Measurements from ENCODE around the gene STK11IP. TPM values are rescaled to one million over a fixed set of nuclear protein-coding genes. Genes with fewer than 3 reads are reported as not detected.

Gene STK11IP
- total RNA-seq, 2 donors from 2014 or later = 35.8 to 40.6 TPM

GRCh38 chr2:219633276-219634065 lies 35.8 kb downstream of the STK11IP start:
- H3K9me3 ChIP-seq (ENCODE audit: control insufficient read depth, low read length, poor library complexity, severe bottlenecking) = no peaks in the 10 kb centered on the region
- ATAC-seq = no peak
- no peak for DNase-seq
- Mint-ChIP-seq H3K4me3 (no peak overlapping the region), H3K36me3 (ENCODE audit: low read depth) (peaks cover 3% of the 10 kb centered on the region), H3K4me1 (no peaks in the 10 kb centered on the region), H3K27ac (no peak overlapping the region), H3K27me3 (peaks cover 59% of the 10 kb centered on the region)

GRCh38 chr2:219634171-219634940 lies 36.7 kb downstream of the STK11IP start:
- Mint-ChIP-seq H3K27me3 (peaks cover 61% of the 10 kb centered on the region), H3K27ac (no peak overlapping the region), H3K4me3 (no peak overlapping the region), H3K36me3 (ENCODE audit: low read depth) (peaks cover 3% of the 10 kb centered on the region), H3K4me1 (no peaks in the 10 kb centered on the region)
- no peaks in the 10 kb centered on the region for H3K9me3 ChIP-seq (ENCODE audit: control insufficient read depth, low read length, poor library complexity, severe bottlenecking)
- DNase-seq = no peak
- ATAC-seq = no peak

- H3K27me3 Mint-ChIP-seq = peaks cover 62% of the 10 kb centered on the region
- H3K9me3 ChIP-seq (ENCODE audit: control insufficient read depth, low read length, poor library complexity, severe bottlenecking) = no peaks in the 10 kb centered on the region
- no peak for ATAC-seq
- no peak overlapping the region for H3K27ac Mint-ChIP-seq
- no peak for DNase-seq
- H3K4me1 Mint-ChIP-seq = no peaks in the 10 kb centered on the region
- no peak overlapping the region for H3K4me3 Mint-ChIP-seq
- peaks cover 3% of the 10 kb centered on the region for H3K36me3 Mint-ChIP-seq (ENCODE audit: low read depth)
Observed at GRCh38 chr2:219634951-219635751, 37.5 kb downstream of the STK11IP start.

- H3K9me3 ChIP-seq (ENCODE audit: control insufficient read depth, low read length, poor library complexity, severe bottlenecking) = no peaks in the 10 kb centered on the region
- Mint-ChIP-seq H3K4me1 (no peaks in the 10 kb centered on the region), H3K36me3 (ENCODE audit: low read depth) (peaks cover 3% of the 10 kb centered on the region), H3K27ac (no peak overlapping the region), H3K4me3 (no peak overlapping the region), H3K27me3 (peaks cover 71% of the 10 kb centered on the region)
- ATAC-seq (no peak), DNase-seq (no peak)
Observed at GRCh38 chr2:219636144-219636915, 38.7 kb downstream of the STK11IP start.

- no peak overlapping the region for H3K4me3 Mint-ChIP-seq
- no peaks in the 10 kb centered on the region for H3K9me3 ChIP-seq (ENCODE audit: control insufficient read depth, low read length, poor library complexity, severe bottlenecking)
- DNase-seq (no peak), ATAC-seq (no peak)
- H3K36me3 Mint-ChIP-seq (ENCODE audit: low read depth) = peaks cover 3% of the 10 kb centered on the region
- peaks cover 71% of the 10 kb centered on the region for H3K27me3 Mint-ChIP-seq
- H3K27ac Mint-ChIP-seq = no peak overlapping the region
- no peaks in the 10 kb centered on the region for H3K4me1 Mint-ChIP-seq
Observed at GRCh38 chr2:219636941-219637841, 39.5 kb downstream of the STK11IP start.

- no peak for ATAC-seq
Observed at GRCh38 chr2:219637842-219638185, 40.2 kb downstream of the STK11IP start.

GRCh38 chr2:219638217-219638947 lies 40.7 kb downstream of the STK11IP start:
- peaks cover 3% of the 10 kb centered on the region for H3K36me3 Mint-ChIP-seq (ENCODE audit: low read depth)
- ATAC-seq = no peak
- no peak for DNase-seq
- H3K9me3 ChIP-seq (ENCODE audit: control insufficient read depth, low read length, poor library complexity, severe bottlenecking) = no peaks in the 10 kb centered on the region
- no peak overlapping the region for H3K27ac Mint-ChIP-seq
- H3K27me3 Mint-ChIP-seq = peaks cover 71% of the 10 kb centered on the region
- H3K4me3 Mint-ChIP-seq = no peak overlapping the region
- H3K4me1 Mint-ChIP-seq = peaks cover 6% of the 10 kb centered on the region

More at GRCh38 chr2:219637842-219638185, 40.2 kb downstream of the STK11IP start:
- peaks cover 6% of the 10 kb centered on the region for H3K4me1 Mint-ChIP-seq
- peaks cover 3% of the 10 kb centered on the region for H3K36me3 Mint-ChIP-seq (ENCODE audit: low read depth)
- H3K27ac Mint-ChIP-seq = no peak overlapping the region
- H3K27me3 Mint-ChIP-seq = peaks cover 70% of the 10 kb centered on the region
- DNase-seq = no peak
- no peaks in the 10 kb centered on the region for H3K9me3 ChIP-seq (ENCODE audit: control insufficient read depth, low read length, poor library complexity, severe bottlenecking)
- H3K4me3 Mint-ChIP-seq = no peak overlapping the region

GRCh38 chr2:219638948-219639755 lies 41.5 kb downstream of the STK11IP start:
- no peaks in the 10 kb centered on the region for H3K9me3 ChIP-seq (ENCODE audit: control insufficient read depth, low read length, poor library complexity, severe bottlenecking)
- H3K27ac Mint-ChIP-seq = no peak overlapping the region
- peaks cover 3% of the 10 kb centered on the region for H3K36me3 Mint-ChIP-seq (ENCODE audit: low read depth)
- peaks cover 6% of the 10 kb centered on the region for H3K4me1 Mint-ChIP-seq
- ATAC-seq (no peak), DNase-seq (no peak)
- H3K4me3 Mint-ChIP-seq = no peak overlapping the region
- peaks cover 71% of the 10 kb centered on the region for H3K27me3 Mint-ChIP-seq

GRCh38 chr2:219641390-219642068 lies 43.9 kb downstream of the STK11IP start:
- peaks cover 81% of the 10 kb centered on the region for H3K27me3 Mint-ChIP-seq
- H3K9me3 ChIP-seq (ENCODE audit: control insufficient read depth, low read length, poor library complexity, severe bottlenecking) = no peaks in the 10 kb centered on the region

GRCh38 chr2:219642069-219642454 lies 44.4 kb downstream of the STK11IP start:
- DNase-seq = no peak
- peaks cover 2% of the 10 kb centered on the region for H3K36me3 Mint-ChIP-seq (ENCODE audit: low read depth)

More at GRCh38 chr2:219641390-219642068, 43.9 kb downstream of the STK11IP start:
- DNase-seq = no peak
- no peak overlapping the region for H3K27ac Mint-ChIP-seq
- H3K4me1 Mint-ChIP-seq = peaks cover 6% of the 10 kb centered on the region
- no peak for ATAC-seq
- H3K36me3 Mint-ChIP-seq (ENCODE audit: low read depth) = peaks cover 3% of the 10 kb centered on the region
- H3K4me3 Mint-ChIP-seq = no peak overlapping the region

More at GRCh38 chr2:219642069-219642454, 44.4 kb downstream of the STK11IP start:
- Mint-ChIP-seq H3K4me1 (peaks cover 6% of the 10 kb centered on the region), H3K27ac (no peak overlapping the region), H3K27me3 (peaks cover 78% of the 10 kb centered on the region), H3K4me3 (no peak overlapping the region)
- no peak for ATAC-seq
- no peaks in the 10 kb centered on the region for H3K9me3 ChIP-seq (ENCODE audit: control insufficient read depth, low read length, poor library complexity, severe bottlenecking)

Data from T-helper 17 cell (primary cell).